Activated naive CD4-positive, alpha-beta T cell treated with anti-CD3 and anti-CD28 coated beads, Interleukin-2, amount 10 ng/mL, durations not matched to agents 7 days and 5 days (primary cell): ENCODE results near the gene SARS1.
A peak's percentile ranks its signal among the peaks of the same experiment; 100 is the strongest.

Source experiments
- CTCF ChIA-PET: fragments of 350-600 bp; sonication (Branson Sonifier 250); formaldehyde crosslinking; loops from one replicate; lab custom pipeline; 2021; ENCODE audit warnings: antibody characterized with exemption; lab: Charles Lee
- DNase-seq: peaks from one replicate; pipeline ENCODE4 v3.0.0-alpha.2; 2020
- H3K27ac Mint-ChIP-seq: one replicate; pipeline ENCODE4 v1.8.0; 2021; ENCODE audit warnings: mild to moderate bottlenecking, moderate library complexity, mixed read lengths
- H3K27me3 Mint-ChIP-seq: one replicate; pipeline ENCODE4 v1.8.0; 2021; ENCODE audit warnings: mild to moderate bottlenecking, mixed read lengths
- H3K36me3 Mint-ChIP-seq: one replicate; pipeline ENCODE4 v1.8.0; 2021; ENCODE audit warnings: mixed read lengths
- H3K4me1 Mint-ChIP-seq: one replicate; pipeline ENCODE4 v1.8.0; 2021; ENCODE audit warnings: mixed read lengths
- H3K4me3 Mint-ChIP-seq: one replicate; pipeline ENCODE4 v1.8.0; 2021; ENCODE audit warnings: mild to moderate bottlenecking, moderate library complexity, mixed read lengths
- H3K9me3 Mint-ChIP-seq: one replicate; pipeline ENCODE4 v1.8.0; 2021; ENCODE audit warnings: mixed read lengths

SARS1 gene

GRCh38 chr1:109185990-109186732 is 27.6 kb upstream of the SARS1 start:
- CTCF ChIA-PET = no interaction called here
- Mint-ChIP-seq H3K27me3 (peaks cover 12% of the 10 kb centered on the region), H3K36me3 (no peaks in the 10 kb centered on the region), H3K4me1 (peaks cover 6% of the 10 kb centered on the region), H3K27ac (no peak overlapping the region), H3K4me3 (no peak overlapping the region), H3K9me3 (no peaks in the 10 kb centered on the region)
- DNase-seq = no peak

- H3K36me3 Mint-ChIP-seq = no peaks in the 10 kb centered on the region
- CTCF ChIA-PET = interaction anchor here (0.6 kb wide), 1 partner anchor 1271 kb away, joined by 3 read pairs; no protein-coding TSS in a partner anchor
- H3K4me3 Mint-ChIP-seq = no peak overlapping the region
- H3K27ac Mint-ChIP-seq = no peak overlapping the region
- no peaks in the 10 kb centered on the region for H3K9me3 Mint-ChIP-seq
- H3K27me3 Mint-ChIP-seq = peaks cover 12% of the 10 kb centered on the region
- DNase-seq = no peak
- H3K4me1 Mint-ChIP-seq = peaks cover 6% of the 10 kb centered on the region
Observed at GRCh38 chr1:109186733-109187086, 27.0 kb upstream of the SARS1 start.

- CTCF ChIA-PET = interaction anchor here (0.6 kb wide), 1 partner anchor 1271 kb away, joined by 3 read pairs; no protein-coding TSS in a partner anchor
- Mint-ChIP-seq H3K9me3 (no peaks in the 10 kb centered on the region), H3K36me3 (no peaks in the 10 kb centered on the region), H3K4me3 (no peak overlapping the region), H3K27me3 (peaks cover 12% of the 10 kb centered on the region), H3K4me1 (peaks cover 6% of the 10 kb centered on the region), H3K27ac (no peak overlapping the region)
- no peak for DNase-seq
Observed at GRCh38 chr1:109187127-109187526, 26.6 kb upstream of the SARS1 start.

GRCh38 chr1:109188200-109188599 is 25.5 kb upstream of the SARS1 start:
- CTCF ChIA-PET = interaction anchor here (0.6 kb wide), 1 partner anchor 32 kb away, joined by 3 read pairs; no protein-coding TSS in a partner anchor
- H3K4me1 Mint-ChIP-seq = peaks cover 6% of the 10 kb centered on the region

GRCh38 chr1:109188781-109189180 is 24.9 kb upstream of the SARS1 start:
- Mint-ChIP-seq H3K4me3 (no peak overlapping the region), H3K27ac (no peak overlapping the region), H3K4me1 (peaks cover 10% of the 10 kb centered on the region), H3K36me3 (no peaks in the 10 kb centered on the region), H3K27me3 (peaks cover 12% of the 10 kb centered on the region), H3K9me3 (no peaks in the 10 kb centered on the region)
- no peak for DNase-seq
- CTCF ChIA-PET = no interaction called here

More at GRCh38 chr1:109188200-109188599, 25.5 kb upstream of the SARS1 start:
- DNase-seq = no peak
- no peak overlapping the region for H3K4me3 Mint-ChIP-seq
- no peak overlapping the region for H3K27ac Mint-ChIP-seq
- H3K36me3 Mint-ChIP-seq = no peaks in the 10 kb centered on the region
- no peaks in the 10 kb centered on the region for H3K9me3 Mint-ChIP-seq
- H3K27me3 Mint-ChIP-seq = peaks cover 12% of the 10 kb centered on the region

- H3K4me3 Mint-ChIP-seq = no peak overlapping the region
- H3K9me3 Mint-ChIP-seq = no peaks in the 10 kb centered on the region
- CTCF ChIA-PET = interaction anchor here (1.2 kb wide), 1 partner anchor 9 kb away, joined by 3 read pairs; no protein-coding TSS in a partner anchor
- no peak overlapping the region for H3K27ac Mint-ChIP-seq
- H3K27me3 Mint-ChIP-seq = peaks cover 4% of the 10 kb centered on the region
- peaks cover 10% of the 10 kb centered on the region for H3K4me1 Mint-ChIP-seq
- no peak for DNase-seq
- no peaks in the 10 kb centered on the region for H3K36me3 Mint-ChIP-seq
Observed at GRCh38 chr1:109190189-109190588, 23.5 kb upstream of the SARS1 start.

- CTCF ChIA-PET = interaction anchor here (0.6 to 1.6 kb wide), 3 partner anchors 12 to 63 kb away, joined by 3 to 4 read pairs (median 3); no protein-coding TSS in a partner anchor
- peaks cover 10% of the 10 kb centered on the region for H3K4me1 Mint-ChIP-seq
Observed at GRCh38 chr1:109191377-109191776, 22.3 kb upstream of the SARS1 start.

GRCh38 chr1:109191891-109192290 is 21.8 kb upstream of the SARS1 start:
- H3K27ac Mint-ChIP-seq = no peak overlapping the region
- H3K9me3 Mint-ChIP-seq = no peaks in the 10 kb centered on the region
- peaks cover 10% of the 10 kb centered on the region for H3K4me1 Mint-ChIP-seq
- H3K27me3 Mint-ChIP-seq = no peaks in the 10 kb centered on the region
- CTCF ChIA-PET = interaction anchor here (1.2 to 1.6 kb wide), 2 partner anchors 22 to 63 kb away, joined by 3 to 4 read pairs; no protein-coding TSS in a partner anchor
- no peaks in the 10 kb centered on the region for H3K36me3 Mint-ChIP-seq
- no peak overlapping the region for H3K4me3 Mint-ChIP-seq
- no peak for DNase-seq

More at GRCh38 chr1:109191377-109191776, 22.3 kb upstream of the SARS1 start:
- Mint-ChIP-seq H3K9me3 (no peaks in the 10 kb centered on the region), H3K4me3 (no peak overlapping the region), H3K27me3 (no peaks in the 10 kb centered on the region), H3K27ac (no peak overlapping the region), H3K36me3 (no peaks in the 10 kb centered on the region)
- DNase-seq = no peak

GRCh38 chr1:109192433-109192832 is 21.3 kb upstream of the SARS1 start:
- Mint-ChIP-seq H3K4me3 (no peak overlapping the region), H3K36me3 (no peaks in the 10 kb centered on the region), H3K27me3 (peaks cover 3% of the 10 kb centered on the region), H3K4me1 (peaks cover 10% of the 10 kb centered on the region), H3K9me3 (no peaks in the 10 kb centered on the region), H3K27ac (no peak overlapping the region)
- CTCF ChIA-PET = interaction anchor here (1.2 to 1.6 kb wide), 2 partner anchors 22 to 62 kb away, joined by 3 to 4 read pairs; no protein-coding TSS in a partner anchor
- DNase-seq = no peak

GRCh38 chr1:109193653-109194590 is 19.8 kb upstream of the SARS1 start:
- CTCF ChIA-PET = interaction anchor here (0.7 to 1.8 kb wide), 10 partner anchors 19 to 339 kb away, joined by 3 to 6 read pairs (median 4); partner anchors contain the start of genes ELAPOR1 and SARS1

GRCh38 chr1:109197158-109198042 is 16.3 kb upstream of the SARS1 start:
- DNase-seq = no peak
- CTCF ChIA-PET = no interaction called here
- Mint-ChIP-seq H3K4me1 (peaks cover 17% of the 10 kb centered on the region), H3K27ac (no peak overlapping the region), H3K27me3 (peaks cover 12% of the 10 kb centered on the region), H3K9me3 (no peaks in the 10 kb centered on the region), H3K36me3 (no peaks in the 10 kb centered on the region), H3K4me3 (no peak overlapping the region)

More at GRCh38 chr1:109193653-109194590, 19.8 kb upstream of the SARS1 start:
- no peaks in the 10 kb centered on the region for H3K36me3 Mint-ChIP-seq
- peak; percentile 77 for DNase-seq
- H3K4me1 Mint-ChIP-seq = peaks cover 8% of the 10 kb centered on the region
- H3K27ac Mint-ChIP-seq = peak overlapping the region; percentile 34
- H3K27me3 Mint-ChIP-seq = peaks cover 4% of the 10 kb centered on the region
- H3K9me3 Mint-ChIP-seq = no peaks in the 10 kb centered on the region
- no peak overlapping the region for H3K4me3 Mint-ChIP-seq

- H3K4me1 Mint-ChIP-seq = peaks cover 17% of the 10 kb centered on the region
- H3K27ac Mint-ChIP-seq = no peak overlapping the region
- peaks cover 12% of the 10 kb centered on the region for H3K27me3 Mint-ChIP-seq
- CTCF ChIA-PET = interaction anchor here (0.7 to 1.8 kb wide), 5 partner anchors 10 to 535 kb away, joined by 3 to 6 read pairs (median 5); partner anchors contain the start of gene SARS1
- no peaks in the 10 kb centered on the region for H3K36me3 Mint-ChIP-seq
- DNase-seq = no peak
- no peaks in the 10 kb centered on the region for H3K9me3 Mint-ChIP-seq
- H3K4me3 Mint-ChIP-seq = no peak overlapping the region
Observed at GRCh38 chr1:109198043-109198695, 15.5 kb upstream of the SARS1 start.
